ENCODE measurements around the gene CPLANE1. TPM values are rescaled to one million over a fixed set of nuclear protein-coding genes. Genes with fewer than 3 reads are reported as not detected.
A peak's percentile ranks its signal among the peaks of the same experiment; 100 is the strongest.

The CPLANE1 gene
- total RNA-seq, 6 experiments from 2014 or later: 3.3 to 6.7 (median 4.7) TPM

DNA sequence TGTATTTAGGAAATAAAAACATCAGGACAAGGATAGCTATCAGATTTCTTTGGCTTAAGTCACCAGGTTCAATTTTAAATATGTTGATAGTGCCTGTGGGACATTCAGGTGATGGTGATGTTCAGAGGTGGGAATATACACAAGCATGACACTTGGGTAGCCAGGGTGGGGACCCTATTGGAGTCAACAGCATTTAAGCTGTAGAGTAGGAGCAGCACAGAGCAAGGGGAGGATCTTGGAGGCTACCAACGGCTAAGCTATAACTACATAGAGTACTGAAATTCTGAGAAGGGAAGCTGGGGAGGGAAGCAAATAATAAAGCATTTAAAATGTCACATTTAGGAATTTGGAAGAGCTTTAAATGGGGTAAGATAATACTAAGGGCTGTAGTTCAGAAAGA, 177.7 kb downstream of the CPLANE1 start:
- DNase-seq: no peak
- WGBS (ENCODE audit: insufficient coverage, low coverage, low lambda C conversion rate, missing lambda C conversion rate): 89% methylated on average over 1 of the region's 1 CpG
- intact Hi-C loops (cut with DNase I): no loop called here
- H3K36me3 ChIP-seq: no peaks in the 10 kb centered on the region
- TF ChIP-seq CTCF (IDR thresholded peaks at IDR 0.05) (no peak), POLR2A (IDR thresholded peaks at IDR 0.05) (no peak)
- H3K4me1 ChIP-seq: no peaks in the 10 kb centered on the region
- ATAC-seq: no peak
- no peaks in the 10 kb centered on the region for H3K9me3 ChIP-seq
- H3K27me3 ChIP-seq: no peaks in the 10 kb centered on the region
- H3K27ac ChIP-seq: no peak overlapping the region
- no peak overlapping the region for H3K4me3 ChIP-seq

- Histone ChIP-seq H3K27me3 (no peaks in the 10 kb centered on the region), H3K4me1 (no peaks in the 10 kb centered on the region), H3K36me3 (peaks cover 0 to 38% (median 13%) of the 10 kb centered on the region in 4 donors), H3K4me3 (no peak overlapping the region), H3K27ac (peak overlapping the region in 1 of 3 donors; percentile 5), H3K9me3 (no peaks in the 10 kb centered on the region)
- intact Hi-C loops (cut with DNase I): no loop called here
- TF ChIP-seq CTCF (IDR thresholded peaks at IDR 0.05) (no peak), POLR2A (IDR thresholded peaks at IDR 0.05) (no peak)
- DNase-seq (no peak), ATAC-seq (peak; percentile 78 to 94 (median 92))
- whole genome bisulfite sequencing (ENCODE audit: insufficient coverage, low coverage, low lambda C conversion rate, missing lambda C conversion rate): 57% methylated on average over 9 of the region's 9 CpGs
Observed at GRCh38 chr5:37064442-37064841, 184.7 kb downstream of the CPLANE1 start.

DNA sequence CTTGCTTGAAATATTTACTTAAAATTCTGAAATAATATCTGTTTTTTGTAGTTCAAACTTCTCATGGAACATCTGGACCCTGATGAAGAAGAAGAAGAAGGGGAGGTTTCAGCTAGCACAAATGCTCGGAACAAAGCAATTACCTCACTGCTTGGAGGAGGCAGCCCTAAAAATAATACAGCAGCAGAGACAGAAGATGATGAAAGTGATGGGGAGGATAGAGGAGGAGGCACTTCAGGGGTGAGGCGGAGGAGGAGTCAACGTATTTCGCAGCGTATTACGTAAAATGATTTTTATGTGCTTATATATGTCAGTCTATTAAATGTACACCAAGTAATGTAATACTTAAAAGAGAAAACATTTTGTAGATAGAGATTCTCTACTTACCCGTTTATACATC, 185.4 kb downstream of the CPLANE1 start:
- DNase-seq: no peak
- H3K36me3 ChIP-seq: peaks cover 0 to 44% (median 18%) of the 10 kb centered on the region in 4 donors
- TF ChIP-seq CTCF (IDR thresholded peaks at IDR 0.05) (no peak), POLR2A (IDR thresholded peaks at IDR 0.05) (no peak)
- no peaks in the 10 kb centered on the region for H3K9me3 ChIP-seq
- H3K4me3 ChIP-seq: no peak overlapping the region
- H3K27ac ChIP-seq: no peak overlapping the region
- intact Hi-C loops (cut with DNase I): no loop called here
- H3K4me1 ChIP-seq: no peaks in the 10 kb centered on the region
- 95% methylated on average over 7 of the region's 7 CpGs for WGBS (ENCODE audit: insufficient coverage, low coverage, low lambda C conversion rate, missing lambda C conversion rate)
- H3K27me3 ChIP-seq: no peaks in the 10 kb centered on the region
- no peak for ATAC-seq

DNA sequence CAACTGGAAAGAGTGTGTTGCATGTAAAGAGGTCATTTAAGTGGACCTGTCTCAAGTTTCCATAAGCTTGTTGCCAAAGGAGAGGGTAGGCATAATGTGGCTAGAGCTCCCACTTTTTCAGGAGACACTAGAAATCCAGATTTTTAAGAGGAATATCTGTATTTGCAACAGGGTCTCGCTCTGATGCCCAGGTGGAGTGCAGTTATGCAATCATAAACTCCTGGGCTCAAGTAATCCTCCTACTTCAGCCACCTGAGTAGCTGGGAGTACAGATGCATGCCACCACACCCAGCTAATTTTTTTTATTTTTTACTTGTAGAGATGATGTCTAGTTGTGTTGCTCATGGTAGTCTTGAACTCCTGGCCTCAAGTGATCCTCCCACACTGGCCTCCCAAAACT, 189.1 kb downstream of the CPLANE1 start:
- Histone ChIP-seq H3K4me1 (no peaks in the 10 kb centered on the region), H3K27ac (no peak overlapping the region), H3K36me3 (peaks cover 0 to 54% (median 19%) of the 10 kb centered on the region in 4 donors), H3K27me3 (no peaks in the 10 kb centered on the region), H3K4me3 (no peak overlapping the region), H3K9me3 (no peaks in the 10 kb centered on the region)
- 71% methylated on average over 1 of the region's 1 CpG for WGBS (ENCODE audit: insufficient coverage, low coverage, low lambda C conversion rate, missing lambda C conversion rate)
- DNase-seq (no peak), ATAC-seq (no peak)
- intact Hi-C loops (cut with DNase I): no loop called here
- TF ChIP-seq CTCF (IDR thresholded peaks at IDR 0.05) (no peak), POLR2A (IDR thresholded peaks at IDR 0.05) (no peak)

GRCh38 chr5:37056762-37057161, 192.4 kb downstream of the CPLANE1 start:
- no peak for TF ChIP-seq POLR2A (IDR thresholded peaks at IDR 0.05)
- TF ChIP-seq CTCF (IDR thresholded peaks at IDR 0.05): no peak
- DNase-seq (no peak), ATAC-seq (no peak)
- no peaks in the 10 kb centered on the region for H3K4me1 ChIP-seq
- H3K27me3 ChIP-seq: no peaks in the 10 kb centered on the region
- no peak overlapping the region for H3K4me3 ChIP-seq
- intact Hi-C loops (cut with DNase I): no loop called here
- H3K27ac ChIP-seq: no peak overlapping the region
- 90% methylated on average over 2 of the region's 2 CpGs for WGBS (ENCODE audit: insufficient coverage, low coverage, low lambda C conversion rate, missing lambda C conversion rate)
- no peaks in the 10 kb centered on the region for H3K9me3 ChIP-seq
- H3K36me3 ChIP-seq: peaks cover 0 to 67% (median 33%) of the 10 kb centered on the region in 4 donors
